ENCODE data around the gene TRIM4.

Gene TRIM4

GRCh38 chr7:99842926-99843325 is 76.4 kb downstream of the TRIM4 start:
- DNase-seq (ENCODE audit: low spot score), result no peak

Measured in hematopoietic multipotent progenitor cell treated with erythropoietin and hydrocortisone succinate and interleukin-3 and kit ligand, for 15 days (in vitro differentiated cells).